GM12874 (cell line): ENCODE data around the gene CDH22.

Source experiments
- CTCF ChIP-seq: IDR thresholded peaks from 2 replicates; pipeline ENCODE4 v1.5.1; 2011; ENCODE audit warnings: low read depth, mild to moderate bottlenecking, control low read depth, low read length, moderate library complexity; ENCODE audit not compliant: insufficient read depth

CDH22 gene

GRCh38 chr20:46312945-46313861 lies 4.9 kb upstream of the CDH22 start:
- TF ChIP-seq CTCF, result no peak

- 0 out of 2 replicates have a peak, but pooled peaks have one; percentile 5 for TF ChIP-seq CTCF
These were observed 4.0 kb upstream of the CDH22 start for GRCh38 chr20:46312075-46312944.

DNA sequence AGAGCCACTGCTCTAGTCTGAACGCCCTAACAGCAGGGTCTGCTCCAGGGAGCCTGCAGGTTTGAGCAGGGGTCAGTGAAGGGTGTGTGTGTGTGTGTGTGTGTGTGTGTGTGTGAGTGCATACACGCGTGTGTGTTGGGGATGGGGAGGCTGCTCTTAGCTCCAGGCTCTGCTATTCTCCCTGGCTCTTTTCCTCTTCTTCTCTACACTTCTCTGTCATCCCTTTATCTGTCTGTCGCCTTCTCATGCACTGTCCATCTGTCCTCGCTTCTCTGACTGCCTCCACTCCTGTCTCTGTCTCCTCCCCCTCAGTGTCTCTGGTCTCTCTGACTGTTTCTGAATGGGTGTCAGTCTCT lies 3.4 kb upstream of the CDH22 start:
- TF ChIP-seq CTCF, result no peak

GRCh38 chr20:46311039-46311650 lies 2.8 kb upstream of the CDH22 start:
- TF ChIP-seq CTCF, result no peak

DNA sequence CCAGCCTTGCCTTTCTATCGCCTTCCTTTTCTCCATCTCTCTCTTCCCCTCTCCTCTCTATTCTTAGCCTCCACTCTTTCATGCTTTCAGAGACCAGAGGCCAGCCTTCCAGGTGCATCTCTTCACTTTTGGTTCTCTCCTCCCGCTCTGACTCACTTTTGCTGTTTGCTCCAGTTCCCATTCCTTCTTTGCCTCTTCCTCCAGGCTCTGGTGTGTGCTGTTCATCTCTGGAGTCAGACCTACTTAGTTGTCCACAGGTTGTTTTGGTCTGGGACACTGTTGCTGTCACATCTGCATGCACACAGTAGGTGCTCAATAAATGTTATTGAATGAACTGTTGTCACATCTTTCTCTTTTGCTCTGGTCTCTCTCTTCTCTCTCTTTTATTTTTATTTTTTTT lies 1.6 kb upstream of the CDH22 start:
- no peak for TF ChIP-seq CTCF

- no peak for TF ChIP-seq CTCF
These were observed 370 bp downstream of the CDH22 start for GRCh38 chr20:46307999-46308257.
